RWPE2 (cell line): Measurements from ENCODE around the gene CNBD2.
"Not testable (repeated sequence)": the region's sequence is repeated elsewhere in the genome, so short reads cannot be mapped to it uniquely, and the experiment has no call there.

Source experiments
- ATAC-seq: fragments of 200-7000 bp; cut with Tn5 transposase; 3 replicates; pipeline ENCODE4 v1.9.1; 2021; ENCODE audit warnings: low read depth
- DNase-seq: peaks from one replicate; pipeline ENCODE4 v3.0.0-alpha.2; 2020; ENCODE audit warnings: low spot score
- H3K27ac ChIP-seq: fragments of 450-650 bp; 2 replicates; pipeline ENCODE4 v1.5.1; 2017; ENCODE audit warnings: mild to moderate bottlenecking; ENCODE audit not compliant: poor library complexity, severe bottlenecking
- H3K27me3 ChIP-seq: fragments of 250-450 bp; sonication (Bioruptor Pico); 2 replicates; pipeline ENCODE4 v1.5.1; 2021; ENCODE audit warnings: mild to moderate bottlenecking, moderate library complexity; ENCODE audit not compliant: insufficient read depth, poor library complexity, severe bottlenecking
- H3K36me3 ChIP-seq: fragments of 250-450 bp; sonication (Bioruptor Pico); 2 replicates; pipeline ENCODE4 v1.5.1; 2020; ENCODE audit warnings: low read depth, mild to moderate bottlenecking, moderate library complexity
- H3K4me1 ChIP-seq: fragments of 250-450 bp; sonication (Bioruptor Pico); 2 replicates; pipeline ENCODE4 v1.5.1; 2021; ENCODE audit warnings: mild to moderate bottlenecking, moderate library complexity; ENCODE audit not compliant: insufficient read depth, poor library complexity, severe bottlenecking
- H3K4me3 ChIP-seq: fragments of 250-450 bp; sonication (Bioruptor Pico); 2 replicates; pipeline ENCODE4 v1.5.1; 2021; ENCODE audit warnings: mild to moderate bottlenecking, moderate library complexity; ENCODE audit not compliant: severe bottlenecking
- H3K9me3 ChIP-seq: fragments of 250-450 bp; sonication (Bioruptor Pico); 2 replicates; pipeline ENCODE4 v1.5.1; 2021; ENCODE audit warnings: mild to moderate bottlenecking, moderate library complexity; ENCODE audit not compliant: severe bottlenecking
- TF ChIP-seq, protein P1 (sequence below): fragments of 450-650 bp; IDR thresholded peaks from one replicate; pipeline ENCODE4 v1.5.1; 2017; ENCODE audit warnings: mild to moderate bottlenecking, moderate library complexity; ENCODE audit not compliant: poor library complexity, severe bottlenecking

The CNBD2 gene

DNA sequence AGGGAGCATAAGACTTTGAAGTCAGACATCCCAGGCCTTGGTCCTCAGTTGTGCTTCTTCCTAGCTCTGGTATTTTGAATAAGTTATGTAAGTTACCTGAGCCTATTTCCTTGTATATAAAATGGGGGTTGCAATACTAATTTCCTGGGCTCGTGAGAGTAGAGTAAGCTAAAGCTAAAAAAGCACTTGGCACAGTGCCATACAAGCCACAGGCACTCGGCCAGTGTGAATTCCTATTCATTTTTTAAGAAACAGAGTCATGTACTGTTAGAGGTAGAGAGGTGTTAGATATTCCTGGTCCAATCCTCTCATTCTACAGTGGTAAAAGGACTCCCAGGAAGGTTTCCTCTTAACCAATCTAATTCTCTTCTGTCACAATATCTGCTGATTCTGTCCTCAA, 106.6 kb downstream of the CNBD2 start:
- TF ChIP-seq, protein P1, sequence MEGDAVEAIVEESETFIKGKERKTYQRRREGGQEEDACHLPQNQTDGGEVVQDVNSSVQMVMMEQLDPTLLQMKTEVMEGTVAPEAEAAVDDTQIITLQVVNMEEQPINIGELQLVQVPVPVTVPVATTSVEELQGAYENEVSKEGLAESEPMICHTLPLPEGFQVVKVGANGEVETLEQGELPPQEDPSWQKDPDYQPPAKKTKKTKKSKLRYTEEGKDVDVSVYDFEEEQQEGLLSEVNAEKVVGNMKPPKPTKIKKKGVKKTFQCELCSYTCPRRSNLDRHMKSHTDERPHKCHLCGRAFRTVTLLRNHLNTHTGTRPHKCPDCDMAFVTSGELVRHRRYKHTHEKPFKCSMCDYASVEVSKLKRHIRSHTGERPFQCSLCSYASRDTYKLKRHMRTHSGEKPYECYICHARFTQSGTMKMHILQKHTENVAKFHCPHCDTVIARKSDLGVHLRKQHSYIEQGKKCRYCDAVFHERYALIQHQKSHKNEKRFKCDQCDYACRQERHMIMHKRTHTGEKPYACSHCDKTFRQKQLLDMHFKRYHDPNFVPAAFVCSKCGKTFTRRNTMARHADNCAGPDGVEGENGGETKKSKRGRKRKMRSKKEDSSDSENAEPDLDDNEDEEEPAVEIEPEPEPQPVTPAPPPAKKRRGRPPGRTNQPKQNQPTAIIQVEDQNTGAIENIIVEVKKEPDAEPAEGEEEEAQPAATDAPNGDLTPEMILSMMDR, result no peak
- Histone ChIP-seq H3K27me3 (no peaks in the 10 kb centered on the region), H3K9me3 (no peaks in the 10 kb centered on the region), H3K27ac (no peak overlapping the region), H3K4me3 (no peak overlapping the region), H3K4me1 (peaks cover 4% of the 10 kb centered on the region), H3K36me3 (no peaks in the 10 kb centered on the region)
- DNase-seq (no peak), ATAC-seq (peak; percentile 59)

DNA sequence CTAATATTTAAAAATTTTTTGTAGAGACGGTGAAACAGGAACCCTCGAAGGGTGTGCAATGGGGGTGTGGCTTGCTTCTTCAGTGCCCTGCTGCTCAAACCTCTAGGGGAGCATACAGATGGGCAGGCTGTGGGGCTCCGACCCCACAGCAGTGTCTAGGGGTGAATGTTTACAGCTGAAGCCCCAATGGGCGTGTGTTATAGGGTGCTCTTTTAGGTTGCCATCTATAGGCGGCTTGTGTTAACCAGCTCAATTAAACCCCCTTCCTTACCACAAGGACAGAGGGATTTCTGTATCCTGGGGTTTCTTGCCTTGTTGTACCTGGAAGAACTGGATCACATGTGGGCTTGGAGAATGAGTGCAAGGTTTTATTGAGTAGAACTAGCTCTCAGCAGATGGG, 109.4 kb downstream of the CNBD2 start:
- H3K27ac ChIP-seq, ATAC-seq, H3K4me3 ChIP-seq, DNase-seq, H3K27me3 ChIP-seq, H3K36me3 ChIP-seq, H3K9me3 ChIP-seq: not testable (repeated sequence)
- TF ChIP-seq, protein P1, result peak; percentile 42
- peaks cover 15% of the 10 kb centered on the region for H3K4me1 ChIP-seq

DNA sequence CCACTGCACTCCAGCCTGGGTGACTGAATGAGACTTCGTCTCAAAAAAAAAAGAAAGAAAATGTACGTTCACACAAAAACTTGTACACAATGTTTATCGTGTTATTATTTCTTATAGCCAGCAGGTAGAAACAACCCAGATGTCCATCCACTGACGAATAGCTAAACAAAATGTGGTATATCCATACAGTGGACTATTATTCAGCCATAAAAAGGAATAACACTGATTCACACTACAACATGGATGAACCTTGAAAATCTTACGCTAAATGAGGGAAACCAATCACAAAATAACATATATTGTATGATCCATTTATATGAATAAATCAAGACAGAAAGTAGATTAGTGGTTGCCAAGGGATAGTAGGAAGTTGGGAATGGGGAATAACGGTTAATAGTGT, 111.1 kb downstream of the CNBD2 start:
- no peak overlapping the region for H3K4me3 ChIP-seq
- H3K4me1 ChIP-seq, result peaks cover 29% of the 10 kb centered on the region
- DNase-seq, result no peak
- H3K27me3 ChIP-seq, result no peaks in the 10 kb centered on the region
- H3K27ac ChIP-seq, result no peak overlapping the region
- TF ChIP-seq, protein P1, result no peak
- no peaks in the 10 kb centered on the region for H3K36me3 ChIP-seq
- H3K9me3 ChIP-seq, result no peaks in the 10 kb centered on the region
- no peak for ATAC-seq

DNA sequence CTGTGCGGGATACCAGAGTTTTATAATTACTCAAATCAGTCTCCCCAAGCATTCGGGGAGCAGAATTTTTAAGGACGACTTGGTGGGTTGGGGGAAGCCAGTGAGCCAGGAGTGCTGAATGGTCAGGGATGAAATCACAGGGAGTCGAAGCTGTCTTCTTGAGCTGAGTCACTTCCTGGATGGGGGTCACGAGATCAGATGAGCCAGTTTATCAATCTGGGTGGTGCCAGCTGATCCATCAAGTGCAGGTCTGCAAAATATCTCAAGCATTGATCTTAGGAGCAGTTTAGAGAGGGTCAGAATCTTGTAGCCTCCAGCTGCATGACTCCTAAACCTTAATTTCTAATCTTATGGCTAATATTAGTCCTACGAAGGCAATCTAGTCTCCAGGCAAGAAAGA, 111.6 kb downstream of the CNBD2 start:
- not testable (repeated sequence) for H3K27me3 ChIP-seq, DNase-seq, H3K27ac ChIP-seq, H3K9me3 ChIP-seq, H3K4me3 ChIP-seq, H3K36me3 ChIP-seq
- H3K4me1 ChIP-seq, result peaks cover 34% of the 10 kb centered on the region
- peak; percentile 26; the same call in 1 of the 3 replicates for ATAC-seq
